GM21367 (cell line): Measurements from ENCODE around the gene IGF2R.
A peak's percentile ranks its signal among the peaks of the same experiment; 100 is the strongest.
"Not testable (repeated sequence)": the region's sequence is repeated elsewhere in the genome, so short reads cannot be mapped to it uniquely, and the experiment has no call there.

Experiments
- ATAC-seq: cut with Tn5 transposase; IDR thresholded peaks from one replicate; pipeline ENCODE4 v1.9.1; 2021; ENCODE audit not compliant: unreplicated experiment

Gene IGF2R

GRCh38 chr6:159968295-159969203 is at the start of gene IGF2R:
Gene IGF2R, plus strand, starts transcription at chr6:159969082. Its CDS starts 165 bp downstream, at chr6:159969247.
- peak; percentile 72 for ATAC-seq

- no peak for ATAC-seq
Measured at GRCh38 chr6:159919800-159920199, 49.1 kb upstream of the IGF2R start.

GRCh38 chr6:159924150-159924549 is 44.7 kb upstream of the IGF2R start:
- not testable (repeated sequence) for ATAC-seq

GRCh38 chr6:159926542-159927203 is 42.2 kb upstream of the IGF2R start:
- ATAC-seq: no peak

- peak; percentile 38 for ATAC-seq
Measured at GRCh38 chr6:159929819-159930218, 39.1 kb upstream of the IGF2R start.

- peak; percentile 91 for ATAC-seq
Measured at GRCh38 chr6:159931112-159931511, 37.8 kb upstream of the IGF2R start.

GRCh38 chr6:159931846-159932245 is 37.0 kb upstream of the IGF2R start:
- no peak for ATAC-seq

GRCh38 chr6:159933077-159933476 is 35.8 kb upstream of the IGF2R start:
- ATAC-seq: no peak

GRCh38 chr6:159934181-159934580 is 34.7 kb upstream of the IGF2R start:
- no peak for ATAC-seq

GRCh38 chr6:159935065-159935464 is 33.8 kb upstream of the IGF2R start:
- ATAC-seq: no peak

GRCh38 chr6:159935633-159936032 is 33.2 kb upstream of the IGF2R start:
- ATAC-seq: no peak

- no peak for ATAC-seq
Measured at GRCh38 chr6:159939591-159940016, 29.3 kb upstream of the IGF2R start.

- peak; percentile 91 for ATAC-seq
Measured at GRCh38 chr6:159941286-159942113, 27.4 kb upstream of the IGF2R start.

- no peak for ATAC-seq
Measured at GRCh38 chr6:159943101-159943632, 25.7 kb upstream of the IGF2R start.

- no peak for ATAC-seq
Measured at GRCh38 chr6:159943968-159944598, 24.8 kb upstream of the IGF2R start.

GRCh38 chr6:159945801-159946392 is 23.0 kb upstream of the IGF2R start:
- no peak for ATAC-seq

GRCh38 chr6:159946912-159947311 is 22.0 kb upstream of the IGF2R start:
- no peak for ATAC-seq

GRCh38 chr6:159948199-159948598 is 20.7 kb upstream of the IGF2R start:
- ATAC-seq: no peak

GRCh38 chr6:159951772-159952171 is 17.1 kb upstream of the IGF2R start:
- no peak for ATAC-seq
